WTC11 (cell line): ENCODE measurements around the gene LRRC7. TPM values are rescaled to one million over a fixed set of nuclear protein-coding genes. Genes with fewer than 3 reads are reported as not detected.
"Not testable (repeated sequence)": the region's sequence is repeated elsewhere in the genome, so short reads cannot be mapped to it uniquely, and the experiment has no call there.

Experiments used
- ATAC-seq: fragments of 200-7000 bp; cut with Tn5 transposase; 2 replicates; pipeline ENCODE4 v1.10.0; 2021; ENCODE audit warnings: mild to moderate bottlenecking, moderate library complexity
- CTCF ChIA-PET: fragments of 300-600 bp; sonication (Branson Sonifier 250); formaldehyde crosslinking; loops from one replicate; lab custom pipeline; 2021; ENCODE audit warnings: antibody characterized with exemption; lab: Charles Lee
- POLR2A ChIA-PET: fragments of 350-600 bp; sonication (Branson Sonifier 250); formaldehyde crosslinking; loops from one replicate; lab custom pipeline; 2021; ENCODE audit warnings: antibody characterized with exemption; lab: Charles Lee
- DNase-seq: peaks from one replicate; pipeline ENCODE4 v3.0.0; 2021; ENCODE audit warnings: low spot score
- H3K27ac Mint-ChIP-seq: 2 replicates; pipeline ENCODE4 v1.8.0; 2021; ENCODE audit warnings: mixed read lengths
- H3K27me3 Mint-ChIP-seq: 2 replicates; pipeline ENCODE4 v1.8.0; 2021; ENCODE audit warnings: low read depth, mild to moderate bottlenecking, moderate library complexity, mixed read lengths
- H3K36me3 Mint-ChIP-seq: 2 replicates; pipeline ENCODE4 v1.8.0; 2021; ENCODE audit warnings: mixed read lengths
- H3K4me1 Mint-ChIP-seq: 2 replicates; pipeline ENCODE4 v1.8.0; 2022; ENCODE audit warnings: mixed read lengths
- H3K4me3 Mint-ChIP-seq: 2 replicates; pipeline ENCODE4 v1.8.0; 2021; ENCODE audit warnings: mild to moderate bottlenecking, moderate library complexity, mixed read lengths
- H3K9me3 Mint-ChIP-seq: 2 replicates; pipeline ENCODE4 v1.8.0; 2021; ENCODE audit warnings: mixed read lengths
- ELF4 ChIP-seq: sonication (generic); formaldehyde crosslinking; IDR thresholded peaks from 2 replicates; pipeline ENCODE4 v1.8.1; 2022; ENCODE audit warnings: low read depth, mild to moderate bottlenecking, moderate library complexity, missing genetic modification reagents
- FOXJ3 ChIP-seq: sonication (generic); formaldehyde crosslinking; IDR thresholded peaks from 2 replicates; pipeline ENCODE4 v1.9.0; 2021; ENCODE audit warnings: missing genetic modification reagents, mild to moderate bottlenecking, borderline replicate concordance
- FOXK1 ChIP-seq: sonication (generic); formaldehyde crosslinking; IDR thresholded peaks from 2 replicates; pipeline ENCODE4 v1.8.0; 2022; ENCODE audit warnings: mild to moderate bottlenecking, moderate library complexity, missing genetic modification reagents
- GABPB1 ChIP-seq: sonication (generic); formaldehyde crosslinking; IDR thresholded peaks from 2 replicates; pipeline ENCODE4 v1.8.1; 2023; ENCODE audit warnings: mild to moderate bottlenecking, missing genetic modification reagents
- GTF2I ChIP-seq: fragments of 250-450 bp; sonication (Bioruptor Pico); conservative IDR thresholded peaks from 2 replicates; pipeline ENCODE4 v1.4.0; 2021; ENCODE audit warnings: mild to moderate bottlenecking
- IRF2 ChIP-seq: sonication (generic); formaldehyde crosslinking; IDR thresholded peaks from 2 replicates; pipeline ENCODE4 v1.8.0; 2022; ENCODE audit warnings: low read depth, missing genetic modification reagents, borderline replicate concordance
- NR1H2 ChIP-seq: sonication (generic); formaldehyde crosslinking; IDR thresholded peaks from 2 replicates; pipeline ENCODE4 v1.9.0; 2021; ENCODE audit warnings: mild to moderate bottlenecking, moderate library complexity, missing genetic modification reagents
- NR3C1 ChIP-seq: sonication (generic); formaldehyde crosslinking; conservative IDR thresholded peaks from 2 replicates; pipeline ENCODE4 v1.8.1; 2023; ENCODE audit warnings: low read depth, mild to moderate bottlenecking, missing genetic modification reagents
- SMAD4 ChIP-seq: sonication (generic); formaldehyde crosslinking; IDR thresholded peaks from 2 replicates; pipeline ENCODE4 v1.8.0; 2022; ENCODE audit warnings: mild to moderate bottlenecking, missing genetic modification reagents
- TCF7 ChIP-seq: sonication (generic); formaldehyde crosslinking; IDR thresholded peaks from 2 replicates; pipeline ENCODE4 v1.8.0; 2022; ENCODE audit warnings: mild to moderate bottlenecking, low read depth, missing genetic modification reagents, moderate library complexity
- ZNF138 ChIP-seq: sonication (generic); formaldehyde crosslinking; conservative IDR thresholded peaks from 2 replicates; pipeline ENCODE4 v1.8.1; 2022; ENCODE audit warnings: mild to moderate bottlenecking, moderate library complexity, missing genetic modification reagents
- ZNF416 ChIP-seq: fragments of 250-450 bp; sonication (Bioruptor Pico); IDR thresholded peaks from 2 replicates; pipeline ENCODE4 v1.9.0; 2021; ENCODE audit warnings: mild to moderate bottlenecking, inconsistent platforms
- ZNF423 ChIP-seq: fragments of 250-450 bp; sonication (Bioruptor Pico); IDR thresholded peaks from 2 replicates; pipeline ENCODE4 v2.1.2; 2022; ENCODE audit warnings: mild to moderate bottlenecking, moderate library complexity
- ZNF671 ChIP-seq: fragments of 250-450 bp; sonication (Bioruptor Pico); IDR thresholded peaks from 2 replicates; pipeline ENCODE4 v1.8.0; 2021; ENCODE audit warnings: mild to moderate bottlenecking
- total RNA-seq: library from RNA; stranded (reverse); gene quantifications from 3 replicates; pipeline ENCODE4 v1.2.3, GENCODE V29; 2021
- TF ChIP-seq, protein P1 (sequence below): sonication (generic); formaldehyde crosslinking; IDR thresholded peaks from 2 replicates; pipeline ENCODE4 v1.8.0; 2023; ENCODE audit warnings: mild to moderate bottlenecking, missing genetic modification reagents
- TF ChIP-seq, protein P2 (sequence below): fragments of 250-450 bp; sonication (Bioruptor Pico); IDR thresholded peaks from 2 replicates; pipeline ENCODE4 v1.9.0; 2021; ENCODE audit warnings: mild to moderate bottlenecking
- TF ChIP-seq, protein P3 (sequence below): sonication (generic); formaldehyde crosslinking; IDR thresholded peaks from 2 replicates; pipeline ENCODE4 v1.8.1; 2022; ENCODE audit warnings: missing genetic modification reagents, borderline replicate concordance
- TF ChIP-seq, protein P4 (sequence below): sonication (generic); formaldehyde crosslinking; IDR thresholded peaks from 2 replicates; pipeline ENCODE4 v1.8.1; 2022; ENCODE audit warnings: mild to moderate bottlenecking, moderate library complexity, missing genetic modification reagents
- TF ChIP-seq, protein P5 (sequence below): sonication (generic); formaldehyde crosslinking; IDR thresholded peaks from 2 replicates; pipeline ENCODE4 v1.8.1; 2022; ENCODE audit warnings: low read depth, missing genetic modification reagents, borderline replicate concordance

LRRC7 gene
- total RNA-seq, 1 experiment from 2014 or later: not detected

DNA sequence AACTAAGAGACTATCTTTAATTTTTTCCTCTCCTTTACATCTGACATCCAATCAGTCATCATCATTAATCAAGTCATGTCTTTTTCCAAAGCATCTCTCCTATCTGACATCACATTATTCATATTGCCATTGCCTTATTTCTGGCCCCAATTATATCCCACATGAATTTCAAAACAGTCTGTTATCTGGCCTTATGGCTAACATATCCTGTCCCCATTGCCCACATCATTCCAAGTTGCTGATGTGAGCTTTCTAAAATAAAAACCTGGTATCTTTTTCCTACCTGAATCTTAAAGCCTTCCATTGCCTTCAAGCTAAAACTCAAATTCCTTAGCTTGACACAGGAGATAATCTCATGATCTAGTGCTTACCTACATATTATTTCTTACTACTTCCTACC, 353.8 kb downstream of the LRRC7 start:
- peaks cover under 1% of the 10 kb centered on the region for H3K9me3 Mint-ChIP-seq
- no peak for TF ChIP-seq NR1H2 (CRISPR knock-in tag)
- TF ChIP-seq ZNF416 (CRISPR knock-in tag): no peak
- TF ChIP-seq ZNF423 (CRISPR knock-in tag): no peak
- TF ChIP-seq, protein P1, sequence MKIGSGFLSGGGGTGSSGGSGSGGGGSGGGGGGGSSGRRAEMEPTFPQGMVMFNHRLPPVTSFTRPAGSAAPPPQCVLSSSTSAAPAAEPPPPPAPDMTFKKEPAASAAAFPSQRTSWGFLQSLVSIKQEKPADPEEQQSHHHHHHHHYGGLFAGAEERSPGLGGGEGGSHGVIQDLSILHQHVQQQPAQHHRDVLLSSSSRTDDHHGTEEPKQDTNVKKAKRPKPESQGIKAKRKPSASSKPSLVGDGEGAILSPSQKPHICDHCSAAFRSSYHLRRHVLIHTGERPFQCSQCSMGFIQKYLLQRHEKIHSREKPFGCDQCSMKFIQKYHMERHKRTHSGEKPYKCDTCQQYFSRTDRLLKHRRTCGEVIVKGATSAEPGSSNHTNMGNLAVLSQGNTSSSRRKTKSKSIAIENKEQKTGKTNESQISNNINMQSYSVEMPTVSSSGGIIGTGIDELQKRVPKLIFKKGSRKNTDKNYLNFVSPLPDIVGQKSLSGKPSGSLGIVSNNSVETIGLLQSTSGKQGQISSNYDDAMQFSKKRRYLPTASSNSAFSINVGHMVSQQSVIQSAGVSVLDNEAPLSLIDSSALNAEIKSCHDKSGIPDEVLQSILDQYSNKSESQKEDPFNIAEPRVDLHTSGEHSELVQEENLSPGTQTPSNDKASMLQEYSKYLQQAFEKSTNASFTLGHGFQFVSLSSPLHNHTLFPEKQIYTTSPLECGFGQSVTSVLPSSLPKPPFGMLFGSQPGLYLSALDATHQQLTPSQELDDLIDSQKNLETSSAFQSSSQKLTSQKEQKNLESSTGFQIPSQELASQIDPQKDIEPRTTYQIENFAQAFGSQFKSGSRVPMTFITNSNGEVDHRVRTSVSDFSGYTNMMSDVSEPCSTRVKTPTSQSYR (CRISPR knock-in tag): no peak
- TF ChIP-seq GTF2I: no peak
- TF ChIP-seq, protein P2, sequence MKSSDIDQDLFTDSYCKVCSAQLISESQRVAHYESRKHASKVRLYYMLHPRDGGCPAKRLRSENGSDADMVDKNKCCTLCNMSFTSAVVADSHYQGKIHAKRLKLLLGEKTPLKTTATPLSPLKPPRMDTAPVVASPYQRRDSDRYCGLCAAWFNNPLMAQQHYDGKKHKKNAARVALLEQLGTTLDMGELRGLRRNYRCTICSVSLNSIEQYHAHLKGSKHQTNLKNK (CRISPR knock-in tag): no peak
- TF ChIP-seq, protein P3, sequence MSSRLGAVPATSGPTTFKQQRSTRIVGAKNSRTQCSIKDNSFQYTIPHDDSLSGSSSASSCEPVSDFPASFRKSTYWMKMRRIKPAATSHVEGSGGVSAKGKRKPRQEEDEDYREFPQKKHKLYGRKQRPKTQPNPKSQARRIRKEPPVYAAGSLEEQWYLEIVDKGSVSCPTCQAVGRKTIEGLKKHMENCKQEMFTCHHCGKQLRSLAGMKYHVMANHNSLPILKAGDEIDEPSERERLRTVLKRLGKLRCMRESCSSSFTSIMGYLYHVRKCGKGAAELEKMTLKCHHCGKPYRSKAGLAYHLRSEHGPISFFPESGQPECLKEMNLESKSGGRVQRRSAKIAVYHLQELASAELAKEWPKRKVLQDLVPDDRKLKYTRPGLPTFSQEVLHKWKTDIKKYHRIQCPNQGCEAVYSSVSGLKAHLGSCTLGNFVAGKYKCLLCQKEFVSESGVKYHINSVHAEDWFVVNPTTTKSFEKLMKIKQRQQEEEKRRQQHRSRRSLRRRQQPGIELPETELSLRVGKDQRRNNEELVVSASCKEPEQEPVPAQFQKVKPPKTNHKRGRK: no peak
- no peak for TF ChIP-seq GABPB1 (CRISPR knock-in tag)
- DNase-seq (no peak), ATAC-seq (no peak)
- no peaks in the 10 kb centered on the region for H3K4me1 Mint-ChIP-seq
- H3K4me3 Mint-ChIP-seq: no peak overlapping the region
- POLR2A ChIA-PET: no interaction called here
- CTCF ChIA-PET: no interaction called here
- no peaks in the 10 kb centered on the region for H3K27me3 Mint-ChIP-seq
- no peak overlapping the region for H3K27ac Mint-ChIP-seq
- peaks cover under 1% of the 10 kb centered on the region; the same call in 1 of the 2 replicates for H3K36me3 Mint-ChIP-seq

DNA sequence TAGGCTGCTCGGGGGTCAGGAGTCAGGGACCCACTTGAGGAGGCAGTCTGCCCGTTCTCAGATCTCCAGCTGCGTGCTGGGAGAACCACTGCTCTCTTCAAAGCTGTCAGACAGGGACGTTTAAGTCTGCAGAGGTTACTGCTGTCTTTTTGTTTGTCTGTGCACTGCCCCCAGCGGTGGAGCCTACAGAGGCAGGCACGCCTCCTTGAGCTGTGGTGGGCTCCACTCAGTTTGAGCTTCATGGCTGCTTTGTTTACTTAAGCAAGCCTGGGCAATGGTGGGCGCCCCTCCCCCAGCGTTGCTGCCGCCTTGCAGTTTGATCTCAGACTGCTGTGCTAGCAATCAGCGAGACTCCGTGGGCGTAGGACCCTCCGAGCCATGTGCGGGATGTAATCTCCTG, 360.5 kb downstream of the LRRC7 start:
- DNase-seq, CTCF ChIA-PET, H3K4me3 Mint-ChIP-seq, H3K27me3 Mint-ChIP-seq, H3K4me1 Mint-ChIP-seq, H3K27ac Mint-ChIP-seq, POLR2A ChIA-PET, ATAC-seq: not testable (repeated sequence)
- Mint-ChIP-seq H3K9me3 (peaks cover 42% of the 10 kb centered on the region), H3K36me3 (peaks cover 29% of the 10 kb centered on the region)

DNA sequence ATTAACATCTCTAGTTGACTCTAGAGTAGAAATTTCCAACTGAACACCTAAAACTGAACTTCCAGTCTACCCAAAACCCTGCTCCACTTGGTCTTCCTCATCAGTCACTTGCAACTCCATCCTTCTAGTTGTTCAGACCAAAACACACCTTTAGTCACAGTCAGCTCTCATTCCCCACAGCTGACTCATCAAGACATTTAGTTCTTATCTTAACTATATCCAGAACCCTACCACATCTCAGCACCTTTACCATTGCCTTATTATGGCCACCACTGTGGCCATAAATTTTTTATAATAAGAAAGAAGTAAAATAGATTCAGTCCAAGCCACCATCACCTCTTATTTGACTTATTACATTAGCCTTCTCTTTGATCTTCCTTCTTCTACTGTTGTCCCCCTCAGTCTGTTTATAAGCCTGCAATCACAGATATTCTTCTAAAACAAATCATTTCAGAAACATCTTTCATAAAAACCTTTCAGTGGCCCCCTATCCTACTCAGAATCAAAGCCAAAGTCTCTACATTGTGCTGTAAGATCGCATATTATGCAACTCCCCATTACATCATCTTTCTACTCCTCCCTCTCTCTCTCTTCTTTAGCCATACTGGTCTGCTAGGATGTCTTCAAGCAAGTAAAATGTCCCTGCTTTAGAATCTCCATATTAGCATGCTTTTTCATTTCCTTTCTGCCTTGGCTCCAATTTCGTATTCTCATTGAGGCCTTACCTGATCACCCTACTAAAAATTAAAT, 361.8 kb downstream of the LRRC7 start:
- H3K27ac Mint-ChIP-seq: no peak overlapping the region
- peaks cover 42% of the 10 kb centered on the region for H3K9me3 Mint-ChIP-seq
- TF ChIP-seq NR3C1 (CRISPR knock-in tag) (no peak), SMAD4 (no peak)
- TF ChIP-seq, protein P4, sequence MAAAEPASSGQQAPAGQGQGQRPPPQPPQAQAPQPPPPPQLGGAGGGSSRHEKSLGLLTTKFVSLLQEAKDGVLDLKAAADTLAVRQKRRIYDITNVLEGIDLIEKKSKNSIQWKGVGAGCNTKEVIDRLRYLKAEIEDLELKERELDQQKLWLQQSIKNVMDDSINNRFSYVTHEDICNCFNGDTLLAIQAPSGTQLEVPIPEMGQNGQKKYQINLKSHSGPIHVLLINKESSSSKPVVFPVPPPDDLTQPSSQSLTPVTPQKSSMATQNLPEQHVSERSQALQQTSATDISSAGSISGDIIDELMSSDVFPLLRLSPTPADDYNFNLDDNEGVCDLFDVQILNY (CRISPR knock-in tag): no peak
- H3K27me3 Mint-ChIP-seq: peaks cover 2% of the 10 kb centered on the region; the same call in 1 of the 2 replicates
- H3K36me3 Mint-ChIP-seq: peaks cover 29% of the 10 kb centered on the region
- H3K4me1 Mint-ChIP-seq: no peaks in the 10 kb centered on the region
- POLR2A ChIA-PET: no interaction called here
- no peak overlapping the region for H3K4me3 Mint-ChIP-seq
- CTCF ChIA-PET: no interaction called here
- ATAC-seq (no peak), DNase-seq (no peak)

DNA sequence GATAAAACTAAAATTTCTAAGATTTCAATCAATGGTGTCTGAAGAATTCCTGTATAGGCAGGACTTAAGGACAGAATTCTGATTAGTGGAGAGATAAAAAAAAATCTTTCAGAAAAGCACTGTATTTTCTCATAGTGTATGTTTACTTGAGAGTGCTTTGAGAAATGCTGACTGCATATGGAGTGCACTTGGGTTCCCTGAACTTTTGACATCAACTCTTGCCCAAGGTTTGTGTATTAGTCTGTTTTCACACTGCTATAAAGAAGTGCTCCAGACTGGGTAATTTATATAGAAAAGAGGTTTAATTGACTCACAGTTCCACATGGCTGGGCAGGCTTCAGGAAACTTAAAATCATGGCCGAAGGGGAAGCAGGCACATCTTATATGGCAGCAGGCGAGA, 362.7 kb downstream of the LRRC7 start:
- ChIA-PET POLR2A (no interaction called here), CTCF (no interaction called here)
- Mint-ChIP-seq H3K36me3 (peaks cover 29% of the 10 kb centered on the region), H3K4me1 (no peaks in the 10 kb centered on the region), H3K4me3 (no peak overlapping the region), H3K9me3 (peaks cover 42% of the 10 kb centered on the region), H3K27ac (no peak overlapping the region), H3K27me3 (peaks cover 2% of the 10 kb centered on the region; the same call in 1 of the 2 replicates)
- ATAC-seq (no peak), DNase-seq (no peak)
- TF ChIP-seq ELF4 (CRISPR knock-in tag) (no peak), TCF7 (CRISPR knock-in tag) (no peak), IRF2 (no peak), ZNF138 (CRISPR knock-in tag) (no peak), FOXJ3 (CRISPR knock-in tag) (no peak), ZNF671 (CRISPR knock-in tag) (no peak), FOXK1 (CRISPR knock-in tag) (no peak)
- TF ChIP-seq, protein P5, sequence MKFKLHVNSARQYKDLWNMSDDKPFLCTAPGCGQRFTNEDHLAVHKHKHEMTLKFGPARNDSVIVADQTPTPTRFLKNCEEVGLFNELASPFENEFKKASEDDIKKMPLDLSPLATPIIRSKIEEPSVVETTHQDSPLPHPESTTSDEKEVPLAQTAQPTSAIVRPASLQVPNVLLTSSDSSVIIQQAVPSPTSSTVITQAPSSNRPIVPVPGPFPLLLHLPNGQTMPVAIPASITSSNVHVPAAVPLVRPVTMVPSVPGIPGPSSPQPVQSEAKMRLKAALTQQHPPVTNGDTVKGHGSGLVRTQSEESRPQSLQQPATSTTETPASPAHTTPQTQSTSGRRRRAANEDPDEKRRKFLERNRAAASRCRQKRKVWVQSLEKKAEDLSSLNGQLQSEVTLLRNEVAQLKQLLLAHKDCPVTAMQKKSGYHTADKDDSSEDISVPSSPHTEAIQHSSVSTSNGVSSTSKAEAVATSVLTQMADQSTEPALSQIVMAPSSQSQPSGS: no peak
